H1 (cell line): Measurements from ENCODE around the gene ADGB. TPM values are rescaled to one million over a fixed set of nuclear protein-coding genes. Genes with fewer than 3 reads are reported as not detected.

Experiments
- CHD7 ChIP-seq: fragments of 300-600 bp; sonication (generic); IDR thresholded peaks from 2 replicates; pipeline ENCODE4 v1.7.1; 2012; ENCODE audit warnings: low read length, moderate library complexity, mild to moderate bottlenecking, inconsistent platforms; ENCODE audit not compliant: insufficient replicate concordance
- JUN ChIP-seq: IDR thresholded peaks from 2 replicates; pipeline ENCODE4 v1.6.1; 2011; ENCODE audit warnings: low read depth, mild to moderate bottlenecking, improper control_type of control experiment, low read length
- SP1 ChIP-seq: IDR thresholded peaks from 2 replicates; pipeline ENCODE4 v1.6.1; 2011; ENCODE audit warnings: low read depth, low read length
- YY1 ChIP-seq: IDR thresholded peaks from 2 replicates; pipeline ENCODE4 v1.6.1; 2011; ENCODE audit warnings: low read depth, mild to moderate bottlenecking, low read length
- polyA plus RNA-seq, 7 experiments: library from polyadenylated mRNA; depleted of rRNA in 3 of 7; stranded (reverse) in 5 of 7; unstranded in 2 of 7; fragments of >200 nt in 5 of 7; fragments of 200-250 nt in 2 of 7; gene quantifications; 1 replicate in 5 of 7; 2 replicates in 1 of 7; 4 replicates in 1 of 7; pipeline versions ENCODE4 v1.2.1 to v1.2.3, GENCODE V29; 2011 to 2013; ENCODE audit warnings: missing spikeins in 2 of 7, mixed read lengths in 2 of 7
- total RNA-seq: library from RNA; stranded (reverse); fragmentation: NEBNext Ultra II Directional; extraction: Animal tissue kit (Norgen Biotek cat#: 25700); gene quantifications from 2 replicates; pipeline ENCODE4 v1.2.1, GENCODE V29; 2021
- TF ChIP-seq, protein P1 (sequence below): IDR thresholded peaks from 2 replicates; pipeline ENCODE4 v1.6.1; 2012; ENCODE audit warnings: inconsistent platforms

ADGB gene
- total and polyA plus RNA-seq, 2 of the 8 experiments (the other 6 are each of a cell fraction or from before 2014, with no cell fraction given), result not detected

DNA sequence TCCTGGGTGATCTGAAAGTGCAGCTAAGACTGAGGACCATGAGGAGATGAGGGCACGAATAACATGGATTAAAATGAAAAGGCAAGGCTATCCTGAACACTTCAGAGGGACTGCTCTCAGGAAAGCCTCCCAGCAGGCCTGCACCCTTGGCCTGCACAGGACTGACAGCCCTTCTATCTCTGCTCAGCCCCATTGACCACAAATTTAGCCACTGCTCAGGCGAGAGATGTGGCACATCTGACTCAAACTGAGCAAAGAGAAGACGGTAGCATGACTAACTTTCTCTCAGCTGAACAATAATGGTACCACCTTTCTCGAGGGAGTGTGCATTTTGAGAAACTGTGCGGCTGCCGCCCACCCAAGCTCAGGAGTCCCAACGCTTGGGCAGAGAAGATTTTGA, 257.5 kb downstream of the ADGB start (continued):
- TF ChIP-seq CHD7 (no peak), SP1 (no peak), YY1 (no peak), JUN (no peak)
- TF ChIP-seq, protein P1, sequence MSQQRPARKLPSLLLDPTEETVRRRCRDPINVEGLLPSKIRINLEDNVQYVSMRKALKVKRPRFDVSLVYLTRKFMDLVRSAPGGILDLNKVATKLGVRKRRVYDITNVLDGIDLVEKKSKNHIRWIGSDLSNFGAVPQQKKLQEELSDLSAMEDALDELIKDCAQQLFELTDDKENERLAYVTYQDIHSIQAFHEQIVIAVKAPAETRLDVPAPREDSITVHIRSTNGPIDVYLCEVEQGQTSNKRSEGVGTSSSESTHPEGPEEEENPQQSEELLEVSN, result no peak
